ENCODE data around the gene TECPR2.
"Not testable (repeated sequence)": the region's sequence is repeated elsewhere in the genome, so short reads cannot be mapped to it uniquely, and the experiment has no call there.

The TECPR2 gene

DNA sequence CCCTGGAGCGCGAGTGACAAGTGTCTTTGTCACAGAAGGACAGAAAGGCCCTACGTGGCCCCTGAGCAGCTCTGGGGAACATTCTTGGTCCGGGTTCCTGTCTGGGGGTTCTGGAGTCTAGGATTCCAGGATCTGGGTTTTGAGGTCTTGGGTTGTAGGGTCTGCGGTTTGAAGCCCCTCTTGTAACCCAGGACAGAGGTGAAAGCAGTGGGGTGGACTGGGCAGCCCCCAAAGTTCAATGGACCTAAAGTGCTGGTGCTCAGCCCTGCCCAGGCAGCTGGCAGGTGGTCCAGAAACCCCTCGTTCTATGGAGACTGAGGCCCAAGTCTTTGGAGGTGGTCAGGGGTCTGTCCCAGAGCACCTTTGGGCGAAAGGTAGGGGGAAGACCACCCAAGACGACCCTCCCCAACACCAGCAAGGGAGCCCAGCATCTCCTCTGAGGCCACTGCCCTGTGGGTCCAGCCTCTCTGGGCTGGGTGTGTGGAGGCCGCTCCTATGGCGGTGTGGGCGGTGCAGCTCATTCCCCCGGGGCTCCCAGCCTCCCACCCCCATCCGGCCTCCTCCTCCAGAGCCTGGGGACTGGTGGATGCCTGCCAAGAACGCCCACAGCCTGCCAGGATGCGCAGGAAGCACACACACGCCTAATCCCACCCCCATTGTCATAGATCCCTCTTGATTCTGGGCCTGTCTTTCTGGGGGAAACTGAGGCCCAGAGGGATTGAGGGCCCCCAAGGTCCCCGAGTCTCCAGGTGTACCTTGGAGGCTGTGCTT, 177.0 kb downstream of the TECPR2 start:
- DNase-seq = no peak

DNA sequence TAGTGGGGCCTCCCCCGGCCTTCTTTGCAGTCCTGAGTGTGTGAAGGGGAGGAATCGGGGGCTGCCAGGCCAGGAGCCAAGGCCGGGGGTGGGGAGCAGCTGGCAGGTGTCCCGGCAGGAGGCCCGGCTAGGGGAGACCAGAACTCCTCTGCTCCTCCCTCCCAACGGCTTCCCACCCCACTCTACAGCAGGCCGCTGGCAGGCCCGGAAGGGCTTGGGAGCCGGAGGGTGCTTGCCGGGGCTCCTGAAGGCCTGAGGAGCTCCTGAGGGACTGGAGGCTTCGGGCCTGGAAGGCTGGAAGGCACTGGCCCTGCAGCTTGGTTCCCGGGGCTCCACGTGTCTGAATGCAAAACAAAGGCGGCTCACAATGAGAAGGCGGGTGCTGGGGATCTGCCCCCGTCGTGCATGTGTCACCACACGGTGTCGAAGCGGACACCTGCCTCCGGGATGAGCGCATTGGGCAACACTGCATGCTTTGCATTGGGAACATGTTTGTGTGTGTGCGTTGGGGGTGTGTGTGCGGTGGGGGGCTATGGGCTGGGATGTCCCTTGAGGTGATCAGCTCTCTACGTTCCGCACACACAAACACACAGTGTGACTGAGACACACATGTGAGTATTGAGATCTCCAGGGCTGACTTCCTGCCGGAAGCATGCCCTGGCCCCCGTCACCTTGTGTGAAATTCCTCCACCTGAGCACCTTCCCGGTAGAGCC, 177.7 kb downstream of the TECPR2 start:
- no peak for DNase-seq

GRCh38 chr14:102541029-102541491, 178.3 kb downstream of the TECPR2 start:
- DNase-seq = not testable (repeated sequence)

GRCh38 chr14:102541771-102542170, 179.0 kb downstream of the TECPR2 start:
- DNase-seq = no peak

DNA sequence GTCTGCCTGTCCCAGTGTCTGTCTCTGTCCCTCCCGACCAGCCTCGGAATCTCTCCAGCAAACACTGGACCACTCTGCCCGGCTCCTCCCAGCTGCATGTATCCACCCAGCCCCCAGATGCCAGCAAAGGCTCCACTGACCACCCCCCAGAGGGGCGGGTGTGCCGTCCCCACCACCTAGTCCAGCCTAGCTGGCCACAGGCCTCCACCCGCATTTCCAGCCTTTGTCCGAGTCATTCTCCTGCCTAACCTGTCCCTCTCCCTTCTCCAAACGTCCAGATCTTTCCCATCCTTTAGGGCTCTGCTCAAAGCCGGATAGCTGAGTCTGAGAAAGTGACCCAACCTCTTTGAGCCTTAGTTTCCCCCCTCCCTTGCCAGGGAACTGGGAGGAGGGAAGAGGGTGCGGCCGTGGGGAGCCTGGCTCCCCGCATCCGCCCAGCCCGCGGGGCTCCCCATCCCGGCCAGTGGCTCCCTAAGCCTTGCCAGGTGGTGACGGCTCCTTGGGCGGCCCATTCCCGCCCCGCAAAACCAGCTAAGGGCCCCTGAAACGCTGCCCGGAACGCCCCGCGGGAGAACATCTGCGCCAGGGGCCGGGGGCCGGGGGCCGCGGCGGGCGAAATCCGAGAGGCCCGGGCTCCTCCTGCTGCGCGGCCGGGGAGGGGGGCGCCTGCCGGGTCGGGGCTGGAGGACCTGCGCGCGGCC, 181.5 kb downstream of the TECPR2 start:
- no peak for DNase-seq

DNA sequence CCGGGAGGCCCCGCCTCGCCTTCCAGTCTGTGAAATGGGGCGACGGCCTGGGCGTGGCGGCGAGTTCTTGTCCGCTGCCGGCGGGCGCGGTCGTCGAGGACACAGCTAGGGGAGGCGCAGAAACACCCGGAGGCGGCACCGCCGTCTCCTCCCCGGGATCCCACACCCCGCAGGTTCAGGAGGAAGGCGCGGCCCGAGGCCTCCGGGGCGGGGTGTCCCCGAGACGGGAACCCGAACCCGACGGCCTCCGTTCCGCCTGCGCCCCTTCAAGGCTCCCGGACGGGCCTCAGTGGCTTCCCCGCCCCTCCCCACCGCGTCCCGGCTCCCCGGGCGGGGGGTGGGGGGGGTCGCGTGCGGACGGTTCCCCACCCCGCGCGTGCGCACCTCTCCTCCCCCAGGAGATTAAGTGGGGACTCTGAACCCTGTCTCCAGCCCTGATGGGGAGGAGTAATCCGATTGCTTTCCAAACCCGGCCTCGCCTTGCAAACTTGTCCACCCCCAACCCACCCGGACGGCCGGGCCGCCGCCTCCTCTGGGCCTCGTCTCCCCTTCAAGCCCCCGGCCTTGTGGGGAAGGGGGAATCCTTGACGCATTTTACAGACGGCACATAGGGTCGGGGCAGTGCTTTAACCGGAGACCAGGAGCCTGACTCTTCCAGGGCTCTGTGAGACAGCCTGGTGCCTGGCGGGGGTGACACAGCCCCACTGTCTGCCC, 182.2 kb downstream of the TECPR2 start:
- DNase-seq = no peak

DNA sequence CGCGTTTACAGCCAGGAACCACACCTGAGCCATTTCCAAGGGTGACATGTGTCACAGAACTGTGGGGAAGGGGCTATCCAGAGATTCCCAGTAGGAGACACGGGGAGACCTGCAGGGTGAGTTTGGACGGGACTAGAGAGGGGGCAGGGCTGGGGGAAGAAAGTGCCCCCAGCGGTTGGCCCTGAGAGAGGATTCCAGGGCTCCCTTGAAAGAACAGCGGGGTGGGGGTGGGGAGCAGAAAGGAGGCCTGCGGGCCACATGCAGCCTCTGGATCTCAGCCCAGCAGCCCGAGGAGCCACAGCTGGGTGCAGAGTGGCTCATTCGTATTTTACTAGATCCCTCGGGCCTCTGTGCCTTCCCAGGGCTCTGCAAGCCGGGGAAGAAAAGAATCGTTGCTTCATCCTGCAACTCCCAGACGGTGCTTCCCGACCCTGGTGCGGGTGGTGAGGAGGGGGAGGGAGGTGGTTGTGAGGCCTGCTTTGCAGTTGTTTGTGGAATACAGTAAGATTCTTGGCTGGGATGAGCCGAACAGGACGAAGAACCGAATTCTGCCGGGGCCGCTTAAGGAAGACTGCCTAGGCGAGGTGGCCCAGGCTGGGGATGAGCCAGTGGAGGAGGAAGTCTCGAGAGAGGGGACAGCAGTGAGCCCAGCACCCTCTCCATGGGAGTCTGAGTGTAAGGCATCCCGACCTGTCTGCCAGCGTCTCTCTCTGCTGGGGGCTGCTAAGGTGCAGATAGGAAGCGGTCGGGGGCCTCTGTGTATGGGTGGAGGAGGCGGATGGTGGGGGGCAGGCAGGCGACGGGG, 182.9 kb downstream of the TECPR2 start:
- DNase-seq = no peak

GRCh38 chr14:102548616-102549240, 186.0 kb downstream of the TECPR2 start:
- DNase-seq = no peak

- not testable (repeated sequence) for DNase-seq
Observed at GRCh38 chr14:102550927-102551401, 188.2 kb downstream of the TECPR2 start.
